Endothelial cell of umbilical vein (primary cell): ENCODE data around the gene FALEC. TPM values are rescaled to one million over a fixed set of nuclear protein-coding genes. Genes with fewer than 3 reads are reported as not detected.
A peak's percentile ranks its signal among the peaks of the same experiment; 100 is the strongest.

Experiments
- BruUV-seq: library from RNA; stranded (reverse); fragments of 400-500 nt; replicated peaks from 2 replicates; lab custom pipeline; 2021; lab: Mats Ljungman, UMichigan
- CTCF ChIA-PET: fragments of 300-600, 350-600 bp; sonication (Branson Sonifier 250); formaldehyde crosslinking; loops from one replicate; lab custom pipeline; 2021; ENCODE audit warnings: antibody characterized with exemption, inconsistent platforms; lab: Charles Lee
- POLR2A ChIA-PET: fragments of 300-600, 350-600 bp; sonication (Branson Sonifier 250); formaldehyde crosslinking; loops from one replicate; lab custom pipeline; 2021; ENCODE audit warnings: antibody characterized with exemption, inconsistent platforms; lab: Charles Lee
- DNase-seq: peaks from one replicate; pipeline ENCODE4 v3.0.0-alpha.2; 2011; ENCODE audit warnings: low read depth, low spot score
- FAIRE-seq: peaks from 2 replicates; lab custom pipeline; 2011; peaks lifted over from hg19 to GRCh38; lab: Jason Lieb, UNC
- H2AFZ ChIP-seq: 2 replicates; pipeline ENCODE4 v1.6.0; 2012; ENCODE audit warnings: low read depth, low read length, control low read depth, inconsistent platforms
- H3K27ac ChIP-seq: 2 replicates; pipeline ENCODE4 v1.5.1; 2011; ENCODE audit warnings: low read depth, mild to moderate bottlenecking, control low read depth, low read length, moderate library complexity; ENCODE audit not compliant: insufficient read depth
- H3K27me3 ChIP-seq, 2 experiments: 2 replicates each; pipeline versions ENCODE4 v1.6.0 to v1.6.1; 2011; ENCODE audit warnings: low read length in 2 of 2, mixed read lengths in 1 of 2; ENCODE audit not compliant: control insufficient read depth in 2 of 2, insufficient read depth in 2 of 2
- H3K36me3 ChIP-seq, 2 experiments: 2 replicates in 1 of 2; 3 replicates in 1 of 2; pipeline ENCODE4 v1.5.1; 2011; ENCODE audit warnings: low read length in 2 of 2, mild to moderate bottlenecking in 1 of 2, moderate library complexity in 1 of 2; ENCODE audit not compliant: control insufficient read depth in 2 of 2, insufficient read depth in 2 of 2; ENCODE audit errors: extremely low read depth in 1 of 2
- H3K4me1 ChIP-seq: 3 replicates; pipeline ENCODE4 v1.5.1; 2011; ENCODE audit warnings: mild to moderate bottlenecking, low read length; ENCODE audit not compliant: control insufficient read depth, insufficient read depth; ENCODE audit errors: extremely low read depth
- H3K4me2 ChIP-seq: 2 replicates; pipeline ENCODE4 v1.6.1; 2011; ENCODE audit warnings: low read length, control low read depth, mixed read lengths; ENCODE audit not compliant: insufficient read depth
- H3K4me3 ChIP-seq, 3 experiments: fragments of 200-600 bp in 1 of 3; sonication (generic), shearing (Covaris generic) in 1 of 3; replicated peaks in 1 of 3; 2 replicates each; pipeline ENCODE4 v1.5.1; 2011 to 2016; ENCODE audit warnings: control low read depth in 3 of 3, low read length in 3 of 3, mild to moderate bottlenecking in 2 of 3, inconsistent platforms in 1 of 3, low read depth in 1 of 3, moderate library complexity in 1 of 3; ENCODE audit not compliant: insufficient read depth in 1 of 3
- H3K79me2 ChIP-seq: 2 replicates; pipeline ENCODE4 v1.6.0; 2012; ENCODE audit warnings: low read length, inconsistent platforms; ENCODE audit not compliant: control insufficient read depth, insufficient read depth
- H3K9ac ChIP-seq: replicated peaks from 2 replicates; pipeline ENCODE3; 2011; ENCODE audit warnings: low read length, control low read depth; ENCODE audit not compliant: insufficient read depth; ENCODE audit errors: extremely low read depth
- H3K9me1 ChIP-seq: replicated peaks from 3 replicates; pipeline ENCODE4 v1.6.0; 2011; ENCODE audit warnings: mild to moderate bottlenecking, low read length; ENCODE audit not compliant: control insufficient read depth, insufficient read depth; ENCODE audit errors: extremely low read depth
- H3K9me3 ChIP-seq: replicated peaks from 2 replicates; pipeline ENCODE4 v1.5.1; 2012; ENCODE audit warnings: low read length, inconsistent platforms; ENCODE audit not compliant: control insufficient read depth, insufficient read depth
- H4K20me1 ChIP-seq: replicated peaks from 2 replicates; pipeline ENCODE3; 2011; ENCODE audit warnings: mild to moderate bottlenecking, low read length; ENCODE audit not compliant: control insufficient read depth, insufficient read depth; ENCODE audit errors: extremely low read depth
- CTCF ChIP-seq, 2 donors: IDR thresholded peaks; 1 replicate in 1 of 2; 2 replicates in 1 of 2; pipeline ENCODE4 v1.5.1; 2011; ENCODE audit warnings: low read length in 2 of 2, mild to moderate bottlenecking in 2 of 2, moderate library complexity in 2 of 2, control low read depth in 1 of 2, inconsistent platforms in 1 of 2, low read depth in 1 of 2; ENCODE audit not compliant: insufficient read depth in 1 of 2; ENCODE audit errors: extremely low read depth in 1 of 2
- POLR2AphosphoS5 ChIP-seq: IDR thresholded peaks from 2 replicates; pipeline ENCODE4 v1.6.1; 2012; ENCODE audit warnings: low read depth, mild to moderate bottlenecking, control low read depth, low read length, moderate library complexity; ENCODE audit not compliant: insufficient read depth
- dilution Hi-C: fragments of 300-500 bp; cut with MboI; formaldehyde crosslinking; loops from one replicate; pipeline ENCODE4 v1.15.0; 2019; ENCODE audit warnings: low sequenced_read_pairs; ENCODE audit not compliant: extremely low pct_ligation_motif_present
- intact Hi-C: fragments of 100-400 bp; cut with micrococcal nuclease; formaldehyde crosslinking; loops from one replicate; pipeline ENCODE4 v1.10.0; 2022
- polyA plus RNA-seq, 4 experiments: library from polyadenylated mRNA; depleted of rRNA in 3 of 4; stranded (reverse) in 3 of 4; unstranded in 1 of 4; fragments of >200 nt; gene quantifications; 2 replicates each; pipeline versions ENCODE4 v1.2.1 to v1.2.3, GENCODE V29; 2011 to 2012; ENCODE audit warnings: missing spikeins in 1 of 4
- total RNA-seq: library from RNA; stranded (reverse); gene quantifications from 2 replicates; pipeline ENCODE4 v1.2.3, GENCODE V29; 2021

Gene FALEC
- total and polyA plus RNA-seq, 2 donors (not counting 3 experiments of a cell fraction or from before 2014, with no cell fraction given) = not detected

- Histone ChIP-seq H3K27me3 (no peaks in the 10 kb centered on the region), H2AFZ (peak overlapping the region; percentile 42), H3K4me1 (peaks cover 52% of the 10 kb centered on the region), H3K4me3 (peak overlapping the region; percentile 24 to 51 (median 30)), H3K4me2 (peak overlapping the region; percentile 76), H3K9me1 (no peaks in the 10 kb centered on the region), H3K79me2 (peaks cover 4% of the 10 kb centered on the region), H3K9me3 (no peaks in the 10 kb centered on the region), H3K36me3 (peaks cover 0 to 3% of the 10 kb centered on the region in 2 experiments), H3K9ac (peak overlapping the region; percentile 98), H3K27ac (peak overlapping the region; percentile 99), H4K20me1 (no peaks in the 10 kb centered on the region)
- CTCF ChIA-PET = interaction anchor here (0.6 to 13.9 kb wide), 22 partner anchors 7 to 361 kb away, joined by 3 to 288 read pairs (median 8); partner anchors contain the start of genes ADAMTSL4, CTSK, ECM1 and ENSA
- no TSS peak for BruUV-seq
- TF ChIP-seq POLR2AphosphoS5 (no peak), CTCF (IDR thresholded peaks at IDR 0.05; ENCODE audit: extremely low read depth in 1 of 2, insufficient read depth in 1 of 2, low read depth in 1 of 2, low read length in 2 of 2) (peak; percentile 75 to 94)
- no peak for DNase-seq
- dilution Hi-C loops = no loop called here
- no peak for FAIRE-seq
- intact Hi-C loops = loop anchor here (1.0 to 5.0 kb wide), 11 partner anchors 10 to 362 kb away; partner anchors contain the start of genes ARNT, GOLPH3L and MCL1
- POLR2A ChIA-PET = interaction anchor here (0.6 to 3.1 kb wide), 6 partner anchors 9 to 204 kb away, joined by 3 to 39 read pairs (median 4); partner anchors contain the start of gene MCL1
These were observed 45.2 kb downstream of the FALEC start for GRCh38 chr1:150560576-150561253.
